ENCODE results near the gene CAMSAP1. TPM values are rescaled to one million over a fixed set of nuclear protein-coding genes. Genes with fewer than 3 reads are reported as not detected.

Gene CAMSAP1
- total RNA-seq, 2 donors from 2014 or later, result 37.8 to 46.2 TPM

DNA sequence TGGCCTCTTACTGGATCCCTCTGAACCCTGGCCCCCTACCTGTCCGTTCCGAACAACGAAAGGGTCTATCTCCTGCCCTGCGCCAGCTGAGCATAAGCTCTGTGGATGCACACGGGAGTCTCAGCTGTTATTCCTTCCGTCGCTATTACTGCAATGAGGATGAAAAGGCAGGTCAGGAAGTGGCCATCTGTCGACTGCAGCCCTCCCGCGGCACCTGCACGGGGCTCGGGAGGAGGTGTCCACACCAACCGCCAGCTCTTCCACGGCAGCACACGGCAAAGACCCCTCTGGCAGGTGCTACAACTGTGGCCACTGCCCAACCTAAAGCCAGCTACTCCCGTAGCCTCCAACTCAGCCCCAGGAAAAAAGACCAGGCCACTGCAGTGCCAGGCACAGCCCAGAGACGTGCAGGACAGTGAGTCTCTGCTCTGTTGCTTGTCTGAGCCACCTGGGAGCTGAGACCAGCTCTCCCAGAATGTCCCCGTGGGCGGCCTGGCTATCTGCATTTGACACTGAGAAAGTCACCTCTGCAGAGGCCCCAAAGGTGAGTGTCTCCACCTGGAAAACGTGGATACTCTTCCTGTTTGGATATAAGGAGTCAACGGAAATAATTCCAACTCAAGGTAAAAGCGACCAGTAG lies 19.1 kb downstream of the CAMSAP1 start:
- peaks cover 72% of the 10 kb centered on the region for H3K4me1 Mint-ChIP-seq
- no peak for ATAC-seq (replicated peaks)
- H3K9me3 Mint-ChIP-seq, result no peaks in the 10 kb centered on the region
- H3K27me3 Mint-ChIP-seq, result no peaks in the 10 kb centered on the region
- H3K27ac Mint-ChIP-seq, result peak overlapping the region; percentile 90
- peak overlapping the region; percentile 69 for H3K4me3 Mint-ChIP-seq
- peaks cover 4% of the 10 kb centered on the region for H3K36me3 Mint-ChIP-seq (ENCODE audit: low read depth)

DNA sequence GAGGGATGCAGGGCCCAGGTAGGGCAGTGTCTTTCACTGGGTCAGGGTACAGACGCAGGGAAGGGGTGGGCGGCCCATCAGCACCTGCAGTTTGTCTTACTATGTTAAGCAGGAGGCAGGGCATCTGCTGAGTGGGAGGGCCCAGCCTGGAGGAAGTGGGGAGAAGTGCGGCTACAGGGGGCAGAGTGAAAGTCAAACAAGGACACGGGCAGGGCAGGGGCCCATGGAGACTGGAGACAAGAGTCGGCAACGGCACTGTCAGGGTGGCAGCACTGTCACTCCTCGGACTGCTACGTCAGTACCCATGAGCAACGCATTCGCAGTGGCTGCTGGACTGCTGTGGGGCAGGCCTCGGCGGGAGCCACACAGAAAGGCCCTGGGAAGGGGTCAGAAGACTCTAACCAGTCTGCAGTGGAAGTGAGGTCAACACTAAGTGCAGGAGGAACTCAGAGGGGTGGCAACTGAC lies 19.7 kb downstream of the CAMSAP1 start:
- Mint-ChIP-seq H3K27me3 (no peaks in the 10 kb centered on the region), H3K4me3 (peak overlapping the region; percentile 69), H3K9me3 (no peaks in the 10 kb centered on the region), H3K36me3 (ENCODE audit: low read depth) (peaks cover 8% of the 10 kb centered on the region), H3K4me1 (peaks cover 67% of the 10 kb centered on the region), H3K27ac (peak overlapping the region; percentile 90)
- ATAC-seq (replicated peaks), result peak; percentile 79

- ATAC-seq (replicated peaks), result peak; percentile 5
- Mint-ChIP-seq H3K27ac (peak overlapping the region; percentile 90), H3K4me3 (peak overlapping the region; percentile 69), H3K27me3 (no peaks in the 10 kb centered on the region), H3K4me1 (peaks cover 67% of the 10 kb centered on the region), H3K36me3 (ENCODE audit: low read depth) (peaks cover 14% of the 10 kb centered on the region), H3K9me3 (no peaks in the 10 kb centered on the region)
These were observed 20.3 kb downstream of the CAMSAP1 start for GRCh38 chr9:135887021-135887507.

DNA sequence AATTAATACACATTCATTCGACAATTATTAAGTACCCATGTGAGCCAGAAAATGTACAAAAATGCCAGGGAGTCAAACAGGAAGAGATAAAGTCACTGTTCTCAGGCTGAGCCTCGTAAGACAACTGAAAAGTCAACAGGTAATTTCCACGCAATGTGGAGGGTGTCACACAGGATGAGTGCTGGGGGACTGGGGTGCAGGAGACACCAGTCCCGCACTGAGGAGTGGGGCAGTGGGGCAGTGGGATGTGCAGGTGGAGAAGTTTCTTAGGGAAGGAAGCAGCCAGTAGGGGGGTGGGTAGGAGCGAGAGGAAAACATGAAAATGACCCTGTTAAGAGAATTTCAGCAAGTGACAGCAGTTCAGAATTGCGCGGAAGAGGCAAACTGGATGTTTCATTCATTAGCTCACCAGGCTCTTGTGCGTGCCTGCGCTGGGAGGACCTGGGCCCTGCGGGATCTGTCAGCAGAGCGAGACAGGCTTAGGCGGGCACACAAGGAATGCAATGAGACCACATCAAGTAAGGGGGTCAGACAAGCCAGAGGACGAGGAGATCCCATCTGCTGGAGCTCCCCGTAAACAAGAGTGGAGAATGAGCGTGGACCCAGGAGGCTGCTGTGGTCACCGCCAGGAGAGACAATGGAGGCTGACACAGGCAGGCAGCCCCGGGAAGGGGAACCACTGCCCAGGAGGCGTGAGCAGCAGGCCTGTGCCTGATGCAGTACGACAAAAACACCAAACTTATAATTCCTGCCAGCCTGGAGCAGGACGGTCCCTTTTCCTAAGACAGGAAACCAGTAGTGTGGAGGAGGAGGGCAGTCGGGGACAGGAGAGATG lies 21.0 kb downstream of the CAMSAP1 start:
- no peak for ATAC-seq (replicated peaks)
- Mint-ChIP-seq H3K36me3 (ENCODE audit: low read depth) (peaks cover 21% of the 10 kb centered on the region), H3K27ac (peak overlapping the region; percentile 90), H3K4me1 (peaks cover 64% of the 10 kb centered on the region), H3K9me3 (no peaks in the 10 kb centered on the region), H3K27me3 (no peaks in the 10 kb centered on the region), H3K4me3 (peak overlapping the region; percentile 69)

DNA sequence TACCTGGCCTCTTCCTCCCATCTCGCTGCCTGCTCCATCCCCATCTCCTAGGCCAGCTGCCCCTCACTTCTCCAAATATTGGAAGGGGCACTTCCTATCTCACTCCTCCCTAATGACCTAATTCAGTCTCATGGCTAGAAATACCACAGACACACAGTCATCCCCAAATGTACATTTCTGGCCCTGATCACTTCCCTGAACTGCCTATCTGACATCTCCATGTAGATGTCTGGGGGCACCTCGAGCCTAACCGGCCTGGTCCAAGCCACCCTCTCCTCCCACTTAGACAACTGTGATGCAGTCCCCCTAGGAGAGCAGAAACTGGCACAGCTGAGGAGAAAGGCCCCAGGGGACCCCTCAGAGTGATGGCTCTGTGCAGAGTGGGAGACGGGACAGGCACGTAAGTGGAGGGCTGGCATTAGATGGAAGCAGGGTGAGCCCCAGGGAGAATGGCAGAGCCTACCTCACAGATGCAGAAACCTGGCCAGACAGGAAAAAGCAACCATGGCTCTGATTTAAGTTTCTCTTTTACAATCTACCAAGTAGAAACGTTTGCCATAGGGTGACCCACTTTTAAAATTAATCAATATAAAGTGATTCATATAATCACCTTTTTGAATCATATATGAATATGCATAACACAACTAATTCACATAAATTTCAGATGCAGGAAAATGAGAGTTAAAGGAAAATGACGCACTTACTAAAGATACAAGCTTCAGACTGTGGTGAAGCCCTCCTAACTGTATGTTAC lies 22.1 kb downstream of the CAMSAP1 start:
- Mint-ChIP-seq H3K9me3 (no peaks in the 10 kb centered on the region), H3K27me3 (no peaks in the 10 kb centered on the region), H3K4me1 (peaks cover 56% of the 10 kb centered on the region), H3K4me3 (peak overlapping the region; percentile 69), H3K36me3 (ENCODE audit: low read depth) (peaks cover 24% of the 10 kb centered on the region), H3K27ac (peak overlapping the region; percentile 90)
- ATAC-seq (replicated peaks), result peak; percentile 42

DNA sequence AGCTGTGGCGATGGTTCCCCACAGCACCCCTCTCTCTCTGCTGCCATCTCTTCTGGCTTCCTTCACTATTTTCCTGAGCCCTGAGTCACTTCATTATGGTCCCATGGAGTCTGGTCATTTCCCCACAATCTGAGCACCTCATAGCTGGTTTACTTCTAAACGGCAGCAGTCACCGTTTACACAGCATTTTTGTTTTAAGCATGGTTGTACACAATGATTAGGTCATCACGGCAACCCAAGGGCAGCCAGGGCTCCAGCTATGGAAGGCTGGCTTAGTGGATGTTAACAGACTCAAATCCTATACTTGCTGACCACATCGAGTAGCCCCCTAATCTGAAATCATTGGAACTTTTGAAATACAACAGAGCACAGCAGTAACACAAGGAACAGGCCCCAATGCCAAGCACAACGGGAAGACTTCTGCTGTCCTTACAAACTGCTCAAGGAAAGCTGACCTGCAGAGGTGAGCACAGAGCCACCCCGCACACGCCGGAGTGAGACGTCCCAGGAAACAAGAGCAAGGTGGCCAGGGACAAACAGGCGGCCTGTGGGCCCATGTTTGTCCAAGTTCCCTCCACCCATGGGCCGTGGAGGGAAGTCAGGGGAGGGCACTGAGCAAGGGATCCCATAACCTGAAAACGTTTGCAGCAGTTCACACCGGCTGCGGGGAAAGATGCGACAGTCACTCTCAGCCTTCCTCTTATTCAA lies 22.9 kb downstream of the CAMSAP1 start:
- ATAC-seq (replicated peaks), result no peak
- H3K9me3 Mint-ChIP-seq, result no peaks in the 10 kb centered on the region
- H3K4me3 Mint-ChIP-seq, result peak overlapping the region; percentile 69
- peaks cover 30% of the 10 kb centered on the region for H3K36me3 Mint-ChIP-seq (ENCODE audit: low read depth)
- H3K4me1 Mint-ChIP-seq, result peaks cover 59% of the 10 kb centered on the region
- H3K27ac Mint-ChIP-seq, result peak overlapping the region; percentile 90
- H3K27me3 Mint-ChIP-seq, result no peaks in the 10 kb centered on the region

DNA sequence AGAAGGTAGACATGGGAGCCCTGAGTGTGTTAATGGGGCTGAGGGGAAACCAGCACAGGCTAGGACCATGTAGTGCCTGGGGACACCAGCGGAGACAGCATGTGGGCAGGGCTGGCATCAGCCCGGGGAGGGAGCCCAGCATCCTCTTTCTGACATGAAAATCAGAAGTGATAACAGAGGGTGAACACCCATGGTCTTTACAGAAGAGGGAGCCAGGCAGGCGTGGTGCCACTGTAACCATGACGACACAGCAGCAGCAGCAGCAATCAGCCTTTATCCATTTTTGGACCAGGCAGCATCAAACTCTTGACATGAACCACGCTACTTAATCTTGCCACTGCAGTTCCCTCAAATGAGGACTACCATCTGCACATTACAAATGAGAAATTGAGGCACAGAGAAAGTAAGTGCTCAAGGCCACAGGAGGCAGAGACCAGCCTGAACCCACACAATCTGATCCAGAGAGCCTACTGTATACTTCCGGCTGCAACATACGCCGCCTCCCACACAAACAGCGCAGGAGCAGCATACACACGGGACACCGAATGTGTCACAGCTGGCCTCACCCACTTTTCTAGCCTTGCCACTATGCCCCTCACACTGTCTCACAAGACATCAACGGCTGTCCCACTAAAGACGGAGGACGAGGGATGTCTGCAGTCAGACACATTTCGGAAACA lies 23.8 kb downstream of the CAMSAP1 start:
- no peaks in the 10 kb centered on the region for H3K27me3 Mint-ChIP-seq
- H3K27ac Mint-ChIP-seq, result peak overlapping the region; percentile 13
- ATAC-seq (replicated peaks), result no peak
- peaks cover 39% of the 10 kb centered on the region for H3K36me3 Mint-ChIP-seq (ENCODE audit: low read depth)
- no peaks in the 10 kb centered on the region for H3K9me3 Mint-ChIP-seq
- H3K4me3 Mint-ChIP-seq, result peak overlapping the region; percentile 5
- H3K4me1 Mint-ChIP-seq, result peaks cover 63% of the 10 kb centered on the region

DNA sequence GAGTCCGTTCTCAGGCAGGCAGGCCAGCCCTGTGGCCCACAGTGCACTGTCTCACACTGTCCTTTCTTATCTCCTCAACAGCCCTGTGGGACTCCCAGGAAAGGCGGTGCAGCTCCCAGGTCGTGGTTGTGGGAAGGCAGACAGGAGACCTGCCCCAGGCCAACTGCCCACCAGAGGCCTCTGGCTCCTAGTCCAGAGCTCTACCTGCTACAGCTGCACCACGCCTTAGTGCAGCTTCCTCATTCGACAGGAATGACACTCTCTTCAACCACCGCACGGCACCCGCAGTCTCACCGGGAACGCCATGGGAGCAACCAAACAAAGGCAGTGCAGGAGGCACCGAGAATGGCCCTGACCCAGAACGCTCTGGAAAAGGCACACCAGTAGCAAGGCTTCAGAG lies 25.3 kb downstream of the CAMSAP1 start:
- H3K4me3 Mint-ChIP-seq, result no peak overlapping the region

DNA sequence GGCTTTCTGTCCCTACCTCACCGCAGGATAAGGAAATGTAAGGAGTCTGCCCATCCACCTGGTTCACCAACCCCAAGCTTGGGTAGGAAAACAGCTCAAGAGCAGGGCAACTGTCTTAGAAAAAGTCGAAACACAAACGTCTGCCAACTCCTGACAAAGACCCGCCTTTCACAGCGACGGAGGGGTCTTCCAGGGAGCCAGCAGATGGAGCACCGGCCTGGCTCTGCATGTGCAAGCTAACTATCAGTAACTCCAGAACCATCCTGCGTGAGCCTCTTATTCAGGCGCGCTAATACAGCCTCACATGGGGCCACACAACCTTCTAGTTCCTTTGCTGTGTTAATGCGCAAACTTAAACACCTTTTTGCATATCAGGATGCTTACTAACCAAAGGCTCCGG lies 26.9 kb downstream of the CAMSAP1 start:
- Mint-ChIP-seq H3K4me1 (peaks cover 51% of the 10 kb centered on the region), H3K9me3 (no peaks in the 10 kb centered on the region), H3K27me3 (no peaks in the 10 kb centered on the region), H3K4me3 (no peak overlapping the region), H3K27ac (no peak overlapping the region), H3K36me3 (ENCODE audit: low read depth) (peaks cover 43% of the 10 kb centered on the region)
- no peak for ATAC-seq (replicated peaks)

More for the DNA sequence above, 25.3 kb downstream of the CAMSAP1 start:
- H3K4me1 Mint-ChIP-seq, result peaks cover 65% of the 10 kb centered on the region
- no peak for ATAC-seq (replicated peaks)
- H3K27ac Mint-ChIP-seq, result no peak overlapping the region
- no peaks in the 10 kb centered on the region for H3K9me3 Mint-ChIP-seq
- no peaks in the 10 kb centered on the region for H3K27me3 Mint-ChIP-seq
- peaks cover 43% of the 10 kb centered on the region for H3K36me3 Mint-ChIP-seq (ENCODE audit: low read depth)

DNA sequence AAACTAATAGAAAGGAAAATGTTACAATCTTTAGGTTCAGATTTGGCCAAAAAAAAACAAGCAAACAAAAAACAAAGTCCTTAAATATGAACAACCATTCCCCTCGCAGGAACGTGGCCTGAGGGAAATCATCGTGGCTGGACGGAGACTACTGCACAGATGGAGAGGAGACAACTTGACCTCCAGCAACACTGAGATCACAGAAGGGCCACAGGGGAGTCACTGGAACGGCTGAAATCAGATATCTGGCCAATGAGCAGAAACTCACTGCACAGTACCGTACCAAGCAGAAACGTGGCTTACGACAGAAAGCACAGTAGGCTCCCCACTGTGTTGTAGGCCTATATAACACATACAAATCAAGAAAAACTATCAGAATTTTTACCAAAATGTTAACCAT lies 27.7 kb downstream of the CAMSAP1 start:
- ATAC-seq (replicated peaks), result no peak
- H3K36me3 Mint-ChIP-seq (ENCODE audit: low read depth), result peaks cover 43% of the 10 kb centered on the region
- no peaks in the 10 kb centered on the region for H3K27me3 Mint-ChIP-seq
- no peak overlapping the region for H3K4me3 Mint-ChIP-seq
- no peaks in the 10 kb centered on the region for H3K9me3 Mint-ChIP-seq
- H3K27ac Mint-ChIP-seq, result no peak overlapping the region
- peaks cover 44% of the 10 kb centered on the region for H3K4me1 Mint-ChIP-seq

DNA sequence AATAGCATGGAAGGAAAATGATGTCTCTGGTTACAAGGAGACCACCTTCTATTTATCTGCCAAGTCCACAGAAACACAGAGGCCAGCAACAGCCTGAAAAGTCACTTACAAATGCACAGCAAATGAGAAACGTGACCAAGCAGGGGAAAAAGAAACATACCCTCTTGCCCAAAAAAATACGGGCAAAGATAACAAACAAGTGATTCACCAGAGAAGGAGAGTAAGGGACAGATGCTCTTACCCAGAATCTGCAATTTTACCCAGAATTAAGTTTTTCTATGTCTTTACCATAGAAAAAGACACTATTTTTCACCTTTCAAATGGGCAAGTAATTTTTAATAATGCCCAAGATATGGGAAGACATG lies 28.1 kb downstream of the CAMSAP1 start:
- Mint-ChIP-seq H3K4me1 (peaks cover 40% of the 10 kb centered on the region), H3K36me3 (ENCODE audit: low read depth) (peaks cover 43% of the 10 kb centered on the region), H3K9me3 (no peaks in the 10 kb centered on the region), H3K4me3 (peak overlapping the region; percentile 54), H3K27me3 (no peaks in the 10 kb centered on the region), H3K27ac (peak overlapping the region; percentile 55)
- no peak for ATAC-seq (replicated peaks)

DNA sequence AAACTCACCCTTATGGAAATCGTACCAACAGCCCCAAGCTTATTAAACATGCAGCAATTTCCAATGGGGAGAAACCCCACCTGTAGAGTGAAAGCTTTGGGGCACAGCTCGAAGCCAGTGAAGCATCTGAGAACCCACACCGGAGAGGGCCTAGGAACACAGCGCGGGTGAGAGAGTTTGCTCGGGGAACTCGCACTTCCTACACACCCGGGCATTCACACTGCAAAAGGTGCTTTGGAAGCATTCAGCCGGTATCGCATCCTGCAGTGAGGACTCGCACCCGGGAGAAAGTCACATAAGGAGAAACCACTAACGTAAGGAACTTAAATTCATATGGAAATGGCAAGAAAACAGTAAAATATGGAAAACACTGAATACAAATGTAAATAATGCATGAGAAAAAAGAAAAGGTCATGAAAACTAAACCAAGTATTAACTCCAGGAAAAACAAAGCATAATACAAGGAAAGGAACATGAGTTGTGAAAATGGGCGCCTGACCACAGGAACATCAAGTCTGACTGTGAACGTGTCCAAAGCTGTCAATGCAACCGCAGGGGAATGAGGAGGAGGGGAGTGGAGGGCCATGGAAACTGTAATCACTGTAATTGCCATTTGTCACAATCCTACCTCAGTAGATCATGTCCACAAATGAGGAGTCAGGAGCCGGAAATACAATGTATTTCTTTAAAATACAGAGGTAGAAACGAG lies 28.7 kb downstream of the CAMSAP1 start:
- Mint-ChIP-seq H3K4me3 (peak overlapping the region; percentile 54), H3K9me3 (no peaks in the 10 kb centered on the region), H3K4me1 (peaks cover 35% of the 10 kb centered on the region), H3K36me3 (ENCODE audit: low read depth) (peaks cover 43% of the 10 kb centered on the region), H3K27ac (peak overlapping the region; percentile 55), H3K27me3 (no peaks in the 10 kb centered on the region)
- ATAC-seq (replicated peaks), result peak; percentile 69

Measured in activated T-helper 17 cell treated with anti-CD3 and anti-CD28 coated beads, Interleukin-2, amount 50 U/mL, for 72 hours (primary cell).